Activated naive CD8-positive, alpha-beta T cell (primary cell): ENCODE results near the gene RARB.

Experiments
- H3K27ac Mint-ChIP-seq: one replicate; pipeline ENCODE4 v1.8.0; 2021; ENCODE audit warnings: mixed read lengths
- H3K27me3 Mint-ChIP-seq: one replicate; pipeline ENCODE4 v1.8.0; 2021; ENCODE audit warnings: mixed read lengths
- H3K36me3 Mint-ChIP-seq: one replicate; pipeline ENCODE4 v1.8.0; 2021; ENCODE audit warnings: mixed read lengths
- H3K4me1 Mint-ChIP-seq: one replicate; pipeline ENCODE4 v1.8.0; 2021; ENCODE audit warnings: low read depth, mixed read lengths
- H3K4me3 Mint-ChIP-seq: one replicate; pipeline ENCODE4 v1.8.0; 2021; ENCODE audit warnings: mild to moderate bottlenecking, mixed read lengths
- H3K9me3 Mint-ChIP-seq: one replicate; pipeline ENCODE4 v1.8.0; 2021; ENCODE audit warnings: low read depth, mixed read lengths

Gene RARB

GRCh38 chr3:25583343-25583742 is 155.3 kb downstream of the RARB start:
- no peaks in the 10 kb centered on the region for H3K4me1 Mint-ChIP-seq
- no peaks in the 10 kb centered on the region for H3K27me3 Mint-ChIP-seq
- H3K27ac Mint-ChIP-seq = no peak overlapping the region
- H3K36me3 Mint-ChIP-seq = no peaks in the 10 kb centered on the region
- H3K4me3 Mint-ChIP-seq = no peak overlapping the region
- H3K9me3 Mint-ChIP-seq = no peaks in the 10 kb centered on the region

- no peak overlapping the region for H3K4me3 Mint-ChIP-seq
- H3K27ac Mint-ChIP-seq = no peak overlapping the region
- H3K9me3 Mint-ChIP-seq = no peaks in the 10 kb centered on the region
- H3K36me3 Mint-ChIP-seq = no peaks in the 10 kb centered on the region
- H3K27me3 Mint-ChIP-seq = no peaks in the 10 kb centered on the region
- no peaks in the 10 kb centered on the region for H3K4me1 Mint-ChIP-seq
These were observed 156.1 kb downstream of the RARB start for GRCh38 chr3:25584011-25584789.

- Mint-ChIP-seq H3K4me1 (no peaks in the 10 kb centered on the region), H3K9me3 (no peaks in the 10 kb centered on the region), H3K27me3 (no peaks in the 10 kb centered on the region), H3K36me3 (no peaks in the 10 kb centered on the region), H3K27ac (no peak overlapping the region), H3K4me3 (no peak overlapping the region)
These were observed 157.5 kb downstream of the RARB start for GRCh38 chr3:25585361-25586166.

GRCh38 chr3:25586167-25586505 is 158.1 kb downstream of the RARB start:
- Mint-ChIP-seq H3K27ac (no peak overlapping the region), H3K27me3 (no peaks in the 10 kb centered on the region), H3K36me3 (no peaks in the 10 kb centered on the region), H3K4me1 (no peaks in the 10 kb centered on the region), H3K4me3 (no peak overlapping the region), H3K9me3 (no peaks in the 10 kb centered on the region)

GRCh38 chr3:25586553-25586952 is 158.5 kb downstream of the RARB start:
- Mint-ChIP-seq H3K27ac (no peak overlapping the region), H3K4me3 (no peak overlapping the region)

GRCh38 chr3:25587094-25587493 is 159.0 kb downstream of the RARB start:
- no peaks in the 10 kb centered on the region for H3K27me3 Mint-ChIP-seq
- no peaks in the 10 kb centered on the region for H3K36me3 Mint-ChIP-seq
- H3K4me1 Mint-ChIP-seq = no peaks in the 10 kb centered on the region
- H3K27ac Mint-ChIP-seq = no peak overlapping the region
- H3K4me3 Mint-ChIP-seq = no peak overlapping the region
- H3K9me3 Mint-ChIP-seq = no peaks in the 10 kb centered on the region

More at GRCh38 chr3:25586553-25586952, 158.5 kb downstream of the RARB start:
- no peaks in the 10 kb centered on the region for H3K27me3 Mint-ChIP-seq
- H3K4me1 Mint-ChIP-seq = no peaks in the 10 kb centered on the region
- no peaks in the 10 kb centered on the region for H3K36me3 Mint-ChIP-seq
- no peaks in the 10 kb centered on the region for H3K9me3 Mint-ChIP-seq

GRCh38 chr3:25587526-25587925 is 159.5 kb downstream of the RARB start:
- no peaks in the 10 kb centered on the region for H3K9me3 Mint-ChIP-seq
- H3K4me1 Mint-ChIP-seq = no peaks in the 10 kb centered on the region
- no peaks in the 10 kb centered on the region for H3K36me3 Mint-ChIP-seq
- no peak overlapping the region for H3K27ac Mint-ChIP-seq
- no peak overlapping the region for H3K4me3 Mint-ChIP-seq
- no peaks in the 10 kb centered on the region for H3K27me3 Mint-ChIP-seq

- Mint-ChIP-seq H3K9me3 (no peaks in the 10 kb centered on the region), H3K36me3 (no peaks in the 10 kb centered on the region), H3K27me3 (no peaks in the 10 kb centered on the region), H3K4me3 (no peak overlapping the region), H3K4me1 (peaks cover 3% of the 10 kb centered on the region), H3K27ac (no peak overlapping the region)
These were observed 159.9 kb downstream of the RARB start for GRCh38 chr3:25587975-25588374.

GRCh38 chr3:25588441-25589103 is 160.5 kb downstream of the RARB start:
- H3K4me1 Mint-ChIP-seq = peaks cover 3% of the 10 kb centered on the region

GRCh38 chr3:25589104-25589782 is 161.2 kb downstream of the RARB start:
- H3K27ac Mint-ChIP-seq = no peak overlapping the region
- H3K4me1 Mint-ChIP-seq = peaks cover 3% of the 10 kb centered on the region
- H3K9me3 Mint-ChIP-seq = no peaks in the 10 kb centered on the region
- no peak overlapping the region for H3K4me3 Mint-ChIP-seq
- no peaks in the 10 kb centered on the region for H3K36me3 Mint-ChIP-seq
- no peaks in the 10 kb centered on the region for H3K27me3 Mint-ChIP-seq

More at GRCh38 chr3:25588441-25589103, 160.5 kb downstream of the RARB start:
- no peak overlapping the region for H3K27ac Mint-ChIP-seq
- H3K9me3 Mint-ChIP-seq = no peaks in the 10 kb centered on the region
- H3K4me3 Mint-ChIP-seq = no peak overlapping the region
- no peaks in the 10 kb centered on the region for H3K36me3 Mint-ChIP-seq
- H3K27me3 Mint-ChIP-seq = no peaks in the 10 kb centered on the region

GRCh38 chr3:25589783-25590258 is 161.8 kb downstream of the RARB start:
- no peaks in the 10 kb centered on the region for H3K27me3 Mint-ChIP-seq
- H3K4me1 Mint-ChIP-seq = peaks cover 3% of the 10 kb centered on the region
- no peaks in the 10 kb centered on the region for H3K36me3 Mint-ChIP-seq
- H3K4me3 Mint-ChIP-seq = no peak overlapping the region
- no peaks in the 10 kb centered on the region for H3K9me3 Mint-ChIP-seq
- no peak overlapping the region for H3K27ac Mint-ChIP-seq

- peak overlapping the region; percentile 58 for H3K27ac Mint-ChIP-seq
These were observed 164.5 kb downstream of the RARB start for GRCh38 chr3:25592510-25592968.

GRCh38 chr3:25593001-25593400 is 164.9 kb downstream of the RARB start:
- H3K27ac Mint-ChIP-seq = peak overlapping the region; percentile 52
- H3K36me3 Mint-ChIP-seq = peaks cover 2% of the 10 kb centered on the region
- no peaks in the 10 kb centered on the region for H3K27me3 Mint-ChIP-seq
- no peaks in the 10 kb centered on the region for H3K9me3 Mint-ChIP-seq
- peaks cover 3% of the 10 kb centered on the region for H3K4me1 Mint-ChIP-seq
- no peak overlapping the region for H3K4me3 Mint-ChIP-seq

More at GRCh38 chr3:25592510-25592968, 164.5 kb downstream of the RARB start:
- no peaks in the 10 kb centered on the region for H3K9me3 Mint-ChIP-seq
- peaks cover 3% of the 10 kb centered on the region for H3K4me1 Mint-ChIP-seq
- no peaks in the 10 kb centered on the region for H3K27me3 Mint-ChIP-seq
- H3K36me3 Mint-ChIP-seq = peaks cover 2% of the 10 kb centered on the region
- H3K4me3 Mint-ChIP-seq = no peak overlapping the region

GRCh38 chr3:25594007-25594502 is 166.0 kb downstream of the RARB start:
- Mint-ChIP-seq H3K27ac (peak overlapping the region; percentile 1), H3K9me3 (no peaks in the 10 kb centered on the region), H3K27me3 (no peaks in the 10 kb centered on the region)

More at GRCh38 chr3:25594007-25594502, 166.0 kb downstream of the RARB start:
- no peak overlapping the region for H3K4me3 Mint-ChIP-seq
- peaks cover 5% of the 10 kb centered on the region for H3K36me3 Mint-ChIP-seq
- peaks cover 3% of the 10 kb centered on the region for H3K4me1 Mint-ChIP-seq
